ENCODE data around the gene PCYT1B.

The PCYT1B gene

GRCh38 chrX:24647257-24648058 is at the start of gene PCYT1B:
Gene PCYT1B (minus strand): TSS chrX:24647347. CDS start chrX:24647105, 242 bp downstream.
- no peak for TF ChIP-seq CTCF (conservative IDR thresholded peaks at IDR 0.05; ENCODE audit: low read depth, low read length)
- H3K4me3 ChIP-seq (ENCODE audit: low read depth, low read length) = peak within 1 kb of the TSS; percentile 29
- peak; percentile 63 for DNase-seq (ENCODE audit: low read depth)

- no peak overlapping the region for H3K4me3 ChIP-seq (ENCODE audit: low read depth, low read length)
- TF ChIP-seq CTCF (conservative IDR thresholded peaks at IDR 0.05; ENCODE audit: low read depth, low read length) = no peak
- DNase-seq (ENCODE audit: low read depth) = peak; percentile 4
These were observed 49.1 kb upstream of the PCYT1B start for GRCh38 chrX:24696294-24696693.

GRCh38 chrX:24694825-24695224 is 47.7 kb upstream of the PCYT1B start:
- no peak for TF ChIP-seq CTCF (conservative IDR thresholded peaks at IDR 0.05; ENCODE audit: low read depth, low read length)
- H3K4me3 ChIP-seq (ENCODE audit: low read depth, low read length) = no peak overlapping the region
- DNase-seq (ENCODE audit: low read depth) = no peak

- H3K4me3 ChIP-seq (ENCODE audit: low read depth, low read length) = peak within 1 kb of the TSS; percentile 75
- DNase-seq (ENCODE audit: low read depth) = peak; percentile 97
- TF ChIP-seq CTCF (conservative IDR thresholded peaks at IDR 0.05; ENCODE audit: low read depth, low read length) = peak; percentile 7
These were observed 46.5 kb upstream of the PCYT1B start, which contains the start of gene POLA1 for GRCh38 chrX:24693453-24694202. Gene POLA1 (plus strand): TSS chrX:24693918. CDS start chrX:24693962, 44 bp downstream.

GRCh38 chrX:24692305-24692704 is 45.2 kb upstream of the PCYT1B start:
- no peak overlapping the region for H3K4me3 ChIP-seq (ENCODE audit: low read depth, low read length)
- TF ChIP-seq CTCF (conservative IDR thresholded peaks at IDR 0.05; ENCODE audit: low read depth, low read length) = no peak
- no peak for DNase-seq (ENCODE audit: low read depth)

GRCh38 chrX:24684048-24684447 is 36.9 kb upstream of the PCYT1B start:
- DNase-seq (ENCODE audit: low read depth) = no peak
- no peak overlapping the region for H3K4me3 ChIP-seq (ENCODE audit: low read depth, low read length)
- TF ChIP-seq CTCF (conservative IDR thresholded peaks at IDR 0.05; ENCODE audit: low read depth, low read length) = no peak
